ENCODE results near the gene NINJ1.

NINJ1 gene

GRCh38 chr9:93100276-93100636, 33.8 kb downstream of the NINJ1 start:
- peaks cover 47% of the 10 kb centered on the region for H3K4me1 Mint-ChIP-seq (ENCODE audit: low read depth)
- H3K27ac Mint-ChIP-seq, result no peak overlapping the region
- H3K4me3 Mint-ChIP-seq, result no peak overlapping the region
- intact Hi-C loops (cut with micrococcal nuclease), result no loop called here
- H3K27me3 Mint-ChIP-seq, result no peaks in the 10 kb centered on the region
- H3K36me3 Mint-ChIP-seq (ENCODE audit: low read depth), result peaks cover 20% of the 10 kb centered on the region
- H3K9me3 Mint-ChIP-seq, result peaks cover 6% of the 10 kb centered on the region

DNA sequence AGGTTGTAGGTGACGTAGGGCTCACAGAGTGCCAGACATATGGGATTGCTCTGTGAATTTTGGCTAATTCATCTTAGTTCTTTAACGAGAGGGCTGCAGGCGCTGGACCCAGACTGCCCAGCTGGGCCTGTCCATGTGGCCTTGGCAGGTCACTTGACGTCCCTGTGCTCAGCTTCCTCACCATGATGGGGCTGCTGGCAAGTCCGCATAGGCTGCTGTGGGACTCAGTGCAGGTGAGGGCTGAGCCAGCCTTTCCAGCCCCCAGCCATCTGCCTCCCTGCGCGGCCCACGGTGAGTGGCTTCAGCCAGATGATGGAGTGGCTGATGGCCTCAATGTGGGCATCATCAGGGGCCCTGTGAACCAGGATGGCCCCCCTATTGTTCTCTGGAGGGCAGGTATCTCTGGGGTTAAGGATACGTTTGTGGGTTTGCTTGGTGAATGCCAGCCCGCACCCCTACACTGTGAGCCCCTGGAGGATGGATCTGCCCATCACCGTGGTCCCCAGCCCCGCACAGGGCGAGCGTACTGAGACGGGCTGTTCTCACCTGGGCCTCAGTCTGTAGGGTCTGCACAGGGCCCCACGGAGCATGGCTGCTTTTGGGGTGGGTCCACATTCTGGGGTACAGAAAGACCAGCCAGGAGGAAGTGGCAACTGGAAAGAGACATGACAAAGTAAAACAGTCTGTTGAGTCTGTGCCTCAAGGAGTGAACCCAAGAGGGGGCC, 34.3 kb downstream of the NINJ1 start:
- Mint-ChIP-seq H3K9me3 (peaks cover 6% of the 10 kb centered on the region), H3K36me3 (ENCODE audit: low read depth) (peaks cover 15% of the 10 kb centered on the region), H3K4me3 (no peak overlapping the region), H3K4me1 (ENCODE audit: low read depth) (peaks cover 45% of the 10 kb centered on the region), H3K27ac (peak overlapping the region; percentile 91), H3K27me3 (no peaks in the 10 kb centered on the region)
- intact Hi-C loops (cut with micrococcal nuclease), result loop anchor here (5.0 to 10.0 kb wide), 5 partner anchors 33 to 353 kb away; partner anchors contain the start of genes FAM120A, FAM120AOS, NINJ1 and SUSD3

- Mint-ChIP-seq H3K9me3 (peaks cover under 1% of the 10 kb centered on the region), H3K27me3 (no peaks in the 10 kb centered on the region), H3K4me1 (ENCODE audit: low read depth) (peaks cover 56% of the 10 kb centered on the region), H3K36me3 (ENCODE audit: low read depth) (peaks cover 2% of the 10 kb centered on the region), H3K4me3 (peak overlapping the region; percentile 85), H3K27ac (peak overlapping the region; percentile 91)
- intact Hi-C loops (cut with micrococcal nuclease), result loop anchor here (5.0 to 10.0 kb wide), 5 partner anchors 34 to 354 kb away; partner anchors contain the start of genes FAM120A, FAM120AOS, NINJ1 and SUSD3
Measured at GRCh38 chr9:93098236-93098946, 35.7 kb downstream of the NINJ1 start.

DNA sequence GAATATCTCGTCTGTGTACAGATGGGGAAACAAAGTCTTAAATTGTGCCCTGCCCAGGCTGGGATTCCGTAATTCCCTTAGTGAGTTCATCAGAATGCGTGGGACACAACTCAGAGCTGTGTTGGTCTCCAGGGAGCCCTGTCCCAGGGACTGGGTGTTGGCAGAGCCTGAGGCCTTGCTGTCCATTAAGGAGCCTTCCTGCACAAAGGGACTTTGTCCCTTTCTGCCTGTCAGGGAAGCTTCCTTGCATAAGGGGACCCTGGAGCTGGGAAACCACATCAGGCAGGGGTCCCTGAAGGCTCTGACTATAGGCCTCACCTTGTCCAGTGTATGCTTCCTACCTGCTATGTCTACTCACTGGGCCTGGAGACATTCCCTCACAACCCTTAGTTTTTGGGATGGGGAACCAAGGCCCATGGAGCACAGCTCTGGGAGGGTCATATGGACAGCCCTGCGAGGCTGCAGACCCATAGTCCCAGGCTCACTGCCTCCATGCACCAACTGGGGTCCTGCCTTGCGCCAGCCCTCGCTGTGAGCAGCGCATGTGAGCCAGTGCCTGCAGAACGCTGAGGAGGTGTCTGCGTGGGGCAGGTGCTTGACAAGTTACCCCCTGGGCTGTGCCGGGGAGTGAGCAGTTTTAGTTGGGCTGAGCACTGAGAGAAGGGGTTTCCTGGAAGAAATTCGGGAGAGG, 36.4 kb downstream of the NINJ1 start:
- peak overlapping the region; percentile 91 for H3K27ac Mint-ChIP-seq
- H3K4me1 Mint-ChIP-seq (ENCODE audit: low read depth), result peaks cover 64% of the 10 kb centered on the region
- no peaks in the 10 kb centered on the region for H3K9me3 Mint-ChIP-seq
- intact Hi-C loops (cut with micrococcal nuclease), result loop anchor here (5.0 to 10.0 kb wide), 5 partner anchors 35 to 355 kb away; partner anchors contain the start of genes FAM120A, FAM120AOS, NINJ1 and SUSD3
- no peaks in the 10 kb centered on the region for H3K27me3 Mint-ChIP-seq
- H3K4me3 Mint-ChIP-seq, result peak overlapping the region; percentile 85
- no peaks in the 10 kb centered on the region for H3K36me3 Mint-ChIP-seq (ENCODE audit: low read depth)

DNA sequence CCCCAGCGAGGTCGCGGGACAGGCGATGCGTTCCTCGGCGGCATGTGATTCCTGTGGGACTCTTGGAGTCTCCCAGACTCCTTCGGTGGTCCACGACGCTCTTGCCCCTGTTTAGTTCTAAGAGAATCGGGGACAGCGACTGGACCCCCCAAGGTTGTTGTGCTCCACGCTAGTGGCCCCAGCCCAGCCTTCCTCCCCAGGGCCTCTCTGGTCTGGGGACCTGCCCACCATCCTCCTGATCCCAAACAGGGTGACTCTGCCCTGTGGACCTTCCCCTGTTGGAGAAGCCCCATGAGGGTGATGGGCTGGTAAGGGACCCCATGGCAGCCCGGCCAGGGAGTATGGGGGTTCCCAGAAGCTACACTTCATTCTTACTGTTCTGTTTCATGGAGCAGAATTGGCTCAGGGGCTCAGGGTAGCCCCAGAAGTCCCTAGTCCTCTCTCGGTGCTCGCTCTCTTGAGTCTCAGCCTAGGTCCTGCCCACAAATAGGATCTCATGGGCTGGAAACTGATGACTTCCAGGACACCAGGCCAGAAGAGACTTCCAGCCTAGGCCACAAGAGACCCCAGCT, 37.2 kb downstream of the NINJ1 start:
- peak overlapping the region; percentile 85 for H3K4me3 Mint-ChIP-seq

DNA sequence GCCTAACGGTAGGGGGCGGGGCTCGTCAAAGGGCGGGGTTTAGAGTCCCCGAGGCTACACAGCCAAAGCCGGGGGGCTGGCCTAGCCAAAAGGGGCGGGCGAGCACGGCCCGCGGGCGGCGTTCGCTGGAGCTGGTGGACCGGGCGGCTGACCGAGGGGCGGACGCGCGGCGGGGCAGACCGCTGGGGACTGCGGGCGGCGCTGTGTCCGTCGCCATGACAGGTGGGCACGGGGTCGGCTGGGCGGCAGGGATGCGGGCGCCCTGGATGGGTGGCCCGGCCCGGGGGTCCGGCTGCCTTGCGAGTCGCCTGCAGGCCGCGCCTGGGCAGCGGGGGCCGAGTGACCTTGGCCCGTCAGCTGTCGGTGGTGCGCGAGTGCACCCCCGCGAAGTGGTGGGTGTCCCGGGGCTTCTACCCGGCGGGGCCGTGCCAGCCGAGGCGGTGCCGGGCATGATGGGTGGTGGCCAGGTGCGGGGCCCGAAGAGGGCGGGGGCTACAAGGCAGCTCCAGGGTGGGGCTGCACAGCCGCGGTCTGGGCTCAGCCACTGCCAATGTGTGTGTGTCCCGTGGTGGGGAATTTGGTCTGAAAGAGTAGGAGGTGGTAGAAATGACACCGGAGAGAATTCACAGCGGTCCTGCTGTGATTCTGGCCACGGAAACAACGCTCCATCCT, 37.8 kb downstream of the NINJ1 start, which contains the start of gene CARD19:
Gene CARD19, plus strand, starts transcription at position 87 of the 672 bp plus-strand sequence. Its CDS starts 129 bp downstream, at position 216.
- intact Hi-C loops (cut with micrococcal nuclease), result loop anchor here (5.0 to 10.0 kb wide), 5 partner anchors 36 to 356 kb away; partner anchors contain the start of genes FAM120A, FAM120AOS, NINJ1 and SUSD3
- Mint-ChIP-seq H3K27ac (peak within 1 kb of the TSS; percentile 91), H3K36me3 (ENCODE audit: low read depth) (peaks cover 2% of the 10 kb centered on the region), H3K9me3 (peaks cover 8% of the 10 kb centered on the region), H3K4me3 (peak within 1 kb of the TSS; percentile 85), H3K27me3 (no peaks in the 10 kb centered on the region), H3K4me1 (ENCODE audit: low read depth) (peaks cover 74% of the 10 kb centered on the region)

More for the DNA sequence above, 37.2 kb downstream of the NINJ1 start:
- H3K27me3 Mint-ChIP-seq, result no peaks in the 10 kb centered on the region
- H3K9me3 Mint-ChIP-seq, result peaks cover 2% of the 10 kb centered on the region
- H3K27ac Mint-ChIP-seq, result peak overlapping the region; percentile 91
- intact Hi-C loops (cut with micrococcal nuclease), result loop anchor here (5.0 to 10.0 kb wide), 5 partner anchors 35 to 355 kb away; partner anchors contain the start of genes FAM120A, FAM120AOS, NINJ1 and SUSD3
- no peaks in the 10 kb centered on the region for H3K36me3 Mint-ChIP-seq (ENCODE audit: low read depth)
- H3K4me1 Mint-ChIP-seq (ENCODE audit: low read depth), result peaks cover 71% of the 10 kb centered on the region

DNA sequence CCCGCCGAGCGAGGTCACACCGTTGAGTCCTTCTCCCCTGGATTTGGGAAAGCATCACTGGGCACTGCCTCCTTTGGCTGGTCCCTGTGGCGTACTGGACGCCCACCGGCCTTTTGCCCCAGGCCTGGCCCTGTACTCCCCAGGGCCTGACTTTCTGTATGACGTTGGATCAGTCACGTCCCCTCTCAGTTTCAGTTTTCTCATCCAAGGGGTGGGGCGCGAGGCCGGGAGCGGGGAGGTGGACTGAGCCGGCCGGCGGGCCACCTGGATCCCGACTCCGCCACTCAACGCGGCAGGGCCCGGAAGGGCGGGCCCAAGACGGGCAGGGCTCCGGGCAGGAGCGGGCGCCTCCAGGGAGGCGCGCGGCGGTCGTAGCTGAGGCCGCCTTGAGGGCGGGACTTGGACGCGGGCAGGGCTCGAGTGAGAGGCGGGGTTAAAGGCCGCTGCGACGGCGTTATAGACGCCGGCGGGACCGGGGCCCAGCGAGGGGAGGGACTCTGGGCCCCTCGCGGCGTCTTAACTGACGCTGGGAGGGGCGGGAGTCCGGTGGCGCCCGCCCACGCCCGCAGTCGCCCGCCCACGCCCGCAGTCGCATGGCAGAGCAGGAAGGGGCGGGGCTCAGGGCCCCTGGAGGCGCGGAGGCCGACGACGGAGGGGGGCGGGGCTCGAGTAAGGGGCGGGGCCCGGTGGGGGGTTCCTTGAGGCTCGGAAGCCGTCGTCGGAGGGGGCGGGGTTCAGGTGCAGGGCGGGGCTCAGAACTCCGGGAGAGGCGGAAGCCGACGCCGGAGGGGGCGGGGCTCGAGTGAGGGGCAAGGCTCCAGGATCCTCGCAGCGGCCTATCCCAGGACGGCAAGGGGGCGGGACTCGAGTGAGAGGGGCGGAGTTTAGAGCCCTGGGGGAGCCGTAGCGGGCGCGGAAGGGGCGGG, 38.6 kb downstream of the NINJ1 start:
- Mint-ChIP-seq H3K4me3 (peak overlapping the region; percentile 85), H3K27ac (peak overlapping the region; percentile 91), H3K9me3 (peaks cover 14% of the 10 kb centered on the region), H3K27me3 (no peaks in the 10 kb centered on the region), H3K36me3 (ENCODE audit: low read depth) (peaks cover 6% of the 10 kb centered on the region), H3K4me1 (ENCODE audit: low read depth) (peaks cover 74% of the 10 kb centered on the region)
- intact Hi-C loops (cut with micrococcal nuclease), result loop anchor here (5.0 to 10.0 kb wide), 5 partner anchors 37 to 357 kb away; partner anchors contain the start of genes FAM120A, FAM120AOS, NINJ1 and SUSD3

GRCh38 chr9:93094658-93095204, 39.3 kb downstream of the NINJ1 start:
- peaks cover 67% of the 10 kb centered on the region for H3K4me1 Mint-ChIP-seq (ENCODE audit: low read depth)
- H3K27me3 Mint-ChIP-seq, result no peaks in the 10 kb centered on the region
- peaks cover 6% of the 10 kb centered on the region for H3K36me3 Mint-ChIP-seq (ENCODE audit: low read depth)
- intact Hi-C loops (cut with micrococcal nuclease), result loop anchor here (5.0 to 10.0 kb wide), 5 partner anchors 37 to 358 kb away; partner anchors contain the start of genes FAM120A, FAM120AOS, NINJ1 and SUSD3
- peak overlapping the region; percentile 75 for H3K4me3 Mint-ChIP-seq
- peak overlapping the region; percentile 91 for H3K27ac Mint-ChIP-seq
- peaks cover 14% of the 10 kb centered on the region for H3K9me3 Mint-ChIP-seq

- intact Hi-C loops (cut with micrococcal nuclease), result loop anchor here (10.0 kb wide), 1 partner anchor 59 kb away; no protein-coding TSS in a partner anchor
- Mint-ChIP-seq H3K4me3 (no peak overlapping the region), H3K27ac (peak overlapping the region; percentile 91), H3K36me3 (ENCODE audit: low read depth) (peaks cover 6% of the 10 kb centered on the region), H3K4me1 (ENCODE audit: low read depth) (peaks cover 60% of the 10 kb centered on the region), H3K9me3 (peaks cover 14% of the 10 kb centered on the region), H3K27me3 (no peaks in the 10 kb centered on the region)
Measured at GRCh38 chr9:93093877-93094657, 40.0 kb downstream of the NINJ1 start.

- Mint-ChIP-seq H3K9me3 (peaks cover 14% of the 10 kb centered on the region), H3K27ac (peak overlapping the region; percentile 91), H3K27me3 (no peaks in the 10 kb centered on the region), H3K36me3 (ENCODE audit: low read depth) (peaks cover 6% of the 10 kb centered on the region), H3K4me1 (ENCODE audit: low read depth) (peaks cover 55% of the 10 kb centered on the region), H3K4me3 (peak overlapping the region; percentile 21)
- intact Hi-C loops (cut with micrococcal nuclease), result loop anchor here (10.0 kb wide), 1 partner anchor 59 kb away; no protein-coding TSS in a partner anchor
Measured at GRCh38 chr9:93093127-93093876, 40.7 kb downstream of the NINJ1 start.

Data from dendritic cell treated with granulocyte-macrophage colony-stimulating factor and Interleukin-4, amounts not matched to agents 40 ng/mL and 50 ng/mL, for 4 days (primary cell).